Esophagus squamous epithelium (tissue), 5 donors: ENCODE data around the gene ADAMTSL2. TPM values are rescaled to one million over a fixed set of nuclear protein-coding genes. Genes with fewer than 3 reads are reported as not detected.

Source experiments
- DNase-seq: peaks from one replicate; lab custom pipeline; 2025; lab: John Stamatoyannopoulos, UW
- H3K27ac ChIP-seq, 4 donors: fragments of 200-600 bp; sonication (generic); one replicate each; pipeline ENCODE4 v1.5.1; 2016 to 2019; ENCODE audit warnings: mild to moderate bottlenecking in 1 of 4
- H3K27me3 ChIP-seq, 4 donors: fragments of 200-600 bp; sonication (generic); 1 replicate in 3 of 4; 2 replicates in 1 of 4; pipeline versions ENCODE4 v1.5.1 to v1.6.0; 2017 to 2021; ENCODE audit warnings: antibody characterized with exemption in 1 of 4
- H3K36me3 ChIP-seq, 3 donors: fragments of 200-600 bp; sonication (generic); one replicate each; pipeline ENCODE4 v1.5.1; 2016 to 2019
- H3K4me1 ChIP-seq, 3 donors: fragments of 200-600 bp; sonication (generic); one replicate each; pipeline ENCODE4 v1.5.1; 2017 to 2019
- H3K4me3 ChIP-seq, 4 donors: fragments of 200-600 bp; sonication (generic); 1 replicate in 3 of 4; 2 replicates in 1 of 4; pipeline ENCODE4 v1.5.1; 2016 to 2019; ENCODE audit warnings: mild to moderate bottlenecking in 2 of 4, moderate library complexity in 1 of 4
- H3K9me3 ChIP-seq, 3 donors: fragments of 200-600 bp; sonication (generic); one replicate each; pipeline ENCODE4 v1.5.1; 2016 to 2019
- POLR2A ChIP-seq, 4 donors: fragments of 450-650 bp; IDR thresholded peaks; one replicate each; pipeline ENCODE4 v1.6.1; 2017; ENCODE audit warnings: antibody characterized with exemption in 4 of 4, mild to moderate bottlenecking in 4 of 4, moderate library complexity in 3 of 4
- WGBS, 2 donors: methylation state at CpG; one replicate each; pipeline ENCODE4 v1.1.5; 2018; 5-methylcytosine and 5-hydroxymethylcytosine counted together
- intact Hi-C: fragments of 100-400 bp; cut with DNase I; formaldehyde crosslinking; loops from one replicate; pipeline ENCODE4 v1.15.0; 2022
- total RNA-seq, 4 donors: library from RNA; depleted of rRNA; stranded (reverse); fragments of >200 nt; gene quantifications; one replicate each; pipeline ENCODE4 v1.1.0, GENCODE V29; 2016
- TF ChIP-seq, protein P1 (sequence below), 6 experiments: fragments of 450-650 bp in 4 of 6; fragments of 200-600 bp in 2 of 6; sonication (generic) in 2 of 6; IDR thresholded peaks; one replicate each; pipeline ENCODE4 v1.5.1; 2016 to 2019; ENCODE audit warnings: antibody characterized with exemption in 6 of 6, mild to moderate bottlenecking in 4 of 6, moderate library complexity in 4 of 6
- donor health status: DM: yes; HTN: yes; CAD: no.

Gene ADAMTSL2
- total RNA-seq, 4 donors from 2014 or later: 1.1 to 2.1 (median 1.4) TPM

DNA sequence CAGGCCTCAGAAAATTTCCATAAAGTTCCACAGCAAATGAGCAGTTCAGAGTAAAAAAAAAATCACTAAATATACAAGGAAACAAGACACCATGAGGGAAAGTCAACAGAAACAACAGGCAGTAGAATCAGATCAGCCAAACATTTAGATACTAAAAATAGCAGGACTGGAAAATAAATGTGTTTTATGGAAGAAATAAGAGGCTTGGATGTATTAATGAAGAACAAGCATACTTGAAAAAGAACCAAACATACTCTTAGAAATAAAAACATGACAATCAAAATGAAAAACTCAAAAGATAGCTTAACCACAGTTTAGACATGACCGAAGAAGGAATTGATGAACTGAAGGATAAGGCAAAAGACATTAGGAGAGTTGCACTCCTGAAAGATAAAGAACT lies 32.4 kb upstream of the ADAMTSL2 start:
- Histone ChIP-seq H3K9me3 (peaks cover 0 to 22% (median 14%) of the 10 kb centered on the region in 3 donors), H3K27ac (no peak overlapping the region), H3K36me3 (no peaks in the 10 kb centered on the region), H3K4me3 (no peak overlapping the region), H3K27me3 (peaks cover 0 to 47% (median 0%) of the 10 kb centered on the region in 4 donors), H3K4me1 (peaks cover 0 to 22% (median 16%) of the 10 kb centered on the region in 3 donors)
- TF ChIP-seq, protein P1, sequence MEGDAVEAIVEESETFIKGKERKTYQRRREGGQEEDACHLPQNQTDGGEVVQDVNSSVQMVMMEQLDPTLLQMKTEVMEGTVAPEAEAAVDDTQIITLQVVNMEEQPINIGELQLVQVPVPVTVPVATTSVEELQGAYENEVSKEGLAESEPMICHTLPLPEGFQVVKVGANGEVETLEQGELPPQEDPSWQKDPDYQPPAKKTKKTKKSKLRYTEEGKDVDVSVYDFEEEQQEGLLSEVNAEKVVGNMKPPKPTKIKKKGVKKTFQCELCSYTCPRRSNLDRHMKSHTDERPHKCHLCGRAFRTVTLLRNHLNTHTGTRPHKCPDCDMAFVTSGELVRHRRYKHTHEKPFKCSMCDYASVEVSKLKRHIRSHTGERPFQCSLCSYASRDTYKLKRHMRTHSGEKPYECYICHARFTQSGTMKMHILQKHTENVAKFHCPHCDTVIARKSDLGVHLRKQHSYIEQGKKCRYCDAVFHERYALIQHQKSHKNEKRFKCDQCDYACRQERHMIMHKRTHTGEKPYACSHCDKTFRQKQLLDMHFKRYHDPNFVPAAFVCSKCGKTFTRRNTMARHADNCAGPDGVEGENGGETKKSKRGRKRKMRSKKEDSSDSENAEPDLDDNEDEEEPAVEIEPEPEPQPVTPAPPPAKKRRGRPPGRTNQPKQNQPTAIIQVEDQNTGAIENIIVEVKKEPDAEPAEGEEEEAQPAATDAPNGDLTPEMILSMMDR (IDR thresholded peaks at IDR 0.05): no peak
- no peak for DNase-seq
- 90 to 92% methylated on average over 1 of the region's 1 CpG for WGBS, 2 donors
- intact Hi-C loops: no loop called here

DNA sequence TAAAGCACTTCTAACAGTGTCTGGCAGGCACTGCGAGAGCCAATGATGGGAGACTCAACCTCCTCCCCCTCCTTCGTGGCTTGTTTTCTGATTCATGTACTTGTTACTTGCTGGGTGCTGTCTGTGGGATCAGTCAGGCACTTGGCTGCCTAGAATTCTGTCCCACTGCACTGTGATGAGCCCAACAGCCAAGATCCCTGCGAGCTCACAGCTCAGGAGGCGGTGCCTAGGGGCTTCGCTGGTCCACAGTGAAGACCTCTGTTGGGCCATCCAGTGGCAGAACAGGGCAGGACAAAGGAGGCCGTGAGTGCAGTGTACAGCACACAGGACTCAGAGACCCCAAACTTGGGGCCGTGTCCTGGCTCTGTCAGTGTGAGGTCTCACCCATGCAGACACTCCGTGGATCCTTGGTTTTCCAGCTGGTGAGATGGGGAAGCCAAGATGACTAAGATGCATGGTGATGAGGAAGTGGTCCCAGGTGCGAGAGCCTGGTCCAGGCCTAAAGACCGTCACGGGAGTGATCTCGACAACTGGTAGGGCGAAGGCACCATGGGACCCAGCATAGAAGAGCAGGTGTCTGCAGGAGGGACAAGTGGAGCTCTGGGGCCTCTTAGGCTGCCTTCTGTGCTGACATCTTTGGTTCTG lies 29.2 kb upstream of the ADAMTSL2 start:
- no peaks in the 10 kb centered on the region for H3K36me3 ChIP-seq
- H3K27ac ChIP-seq: peak overlapping the region in 2 of 4 donors; percentile 60 to 72
- H3K4me3 ChIP-seq: no peak overlapping the region
- H3K4me1 ChIP-seq: peaks cover 11 to 44% (median 31%) of the 10 kb centered on the region in 3 donors
- no peak for DNase-seq
- H3K9me3 ChIP-seq: peaks cover 0 to 22% (median 14%) of the 10 kb centered on the region in 3 donors
- TF ChIP-seq POLR2A (IDR thresholded peaks at IDR 0.05): no peak
- TF ChIP-seq, protein P1 (IDR thresholded peaks at IDR 0.05): no peak
- intact Hi-C loops: no loop called here
- 65 to 99% methylated on average over 7 to 10 of the region's 13 CpGs for WGBS, 2 donors
- H3K27me3 ChIP-seq: peaks cover 0 to 49% (median 0%) of the 10 kb centered on the region in 4 donors

DNA sequence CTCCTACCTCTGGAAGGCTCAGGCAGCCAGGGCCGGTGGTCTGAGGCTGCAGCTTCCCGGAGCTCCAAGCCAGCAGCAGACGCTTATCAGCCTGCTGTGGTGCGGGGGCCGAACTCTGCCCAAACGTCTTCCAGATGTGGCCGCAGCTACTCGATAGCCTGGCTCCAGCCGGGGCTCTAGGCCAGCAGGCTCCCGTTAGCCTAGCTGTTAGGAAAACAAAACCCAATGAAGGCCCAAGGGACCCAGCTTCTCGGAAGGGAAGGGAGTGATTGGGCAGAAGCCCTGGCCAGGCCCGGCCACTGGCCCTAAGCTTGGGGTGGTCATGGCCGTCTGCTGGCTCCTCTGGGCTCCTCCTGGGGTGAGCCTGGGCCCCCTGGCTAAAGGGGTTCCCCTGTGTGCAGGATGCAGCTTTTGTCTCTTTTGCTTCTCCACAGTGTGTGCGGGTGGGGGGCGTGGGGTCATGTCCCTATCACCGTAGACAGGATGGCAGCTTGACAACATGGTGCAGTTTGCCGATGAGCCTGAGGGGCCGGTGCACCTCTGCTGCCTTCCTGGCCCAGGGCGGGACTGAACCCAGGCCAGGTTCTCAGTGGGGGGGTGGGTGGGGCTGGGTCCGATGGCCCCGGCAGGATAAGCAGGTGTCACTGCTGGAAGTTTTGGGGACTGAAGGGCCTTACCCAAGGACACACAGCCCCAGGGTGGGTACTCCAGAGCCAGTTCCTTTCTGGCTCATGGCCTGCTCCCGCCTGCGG lies 28.4 kb upstream of the ADAMTSL2 start:
- TF ChIP-seq POLR2A (IDR thresholded peaks at IDR 0.05): no peak
- TF ChIP-seq, protein P1 (IDR thresholded peaks at IDR 0.05): no peak
- DNase-seq: no peak
- intact Hi-C loops: no loop called here
- no peak overlapping the region for H3K4me3 ChIP-seq
- no peaks in the 10 kb centered on the region for H3K36me3 ChIP-seq
- H3K9me3 ChIP-seq: peaks cover 0 to 21% (median 14%) of the 10 kb centered on the region in 3 donors
- peaks cover 11 to 45% (median 31%) of the 10 kb centered on the region in 3 donors for H3K4me1 ChIP-seq
- peak overlapping the region in 3 of 4 donors; percentile 43 to 72 (median 60) for H3K27ac ChIP-seq
- peaks cover 0 to 49% (median 0%) of the 10 kb centered on the region in 4 donors for H3K27me3 ChIP-seq
- WGBS, 2 donors: 20 to 40% methylated on average over 1 of the region's 23 CpGs

DNA sequence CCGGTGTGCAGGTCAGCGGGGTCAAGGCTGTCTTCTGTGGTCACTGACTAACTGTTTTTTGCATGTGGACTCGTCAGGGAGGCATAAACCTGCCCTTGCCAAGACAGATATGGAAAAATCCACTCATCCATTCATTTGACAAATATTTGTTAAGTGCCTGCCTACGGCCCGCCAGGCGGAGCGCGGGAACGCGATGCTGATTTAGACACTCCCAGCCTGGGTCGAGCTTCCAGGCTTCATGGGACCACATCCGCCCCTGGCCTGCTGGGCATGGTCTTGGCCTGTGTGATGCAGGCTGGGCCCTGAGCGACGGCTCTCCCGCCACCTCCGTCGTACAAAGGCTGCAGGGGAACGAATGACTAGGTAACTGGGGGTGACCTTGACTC lies 27.9 kb upstream of the ADAMTSL2 start:
- intact Hi-C loops: no loop called here
- TF ChIP-seq, protein P1 (IDR thresholded peaks at IDR 0.05): no peak
- TF ChIP-seq POLR2A (IDR thresholded peaks at IDR 0.05): no peak
- DNase-seq: no peak
- H3K27ac ChIP-seq: peak overlapping the region in 2 of 4 donors; percentile 60 to 72
- peaks cover 11 to 45% (median 31%) of the 10 kb centered on the region in 3 donors for H3K4me1 ChIP-seq
- no peak overlapping the region for H3K4me3 ChIP-seq
- WGBS, 2 donors: 43 to 44% methylated on average over 9 to 10 of the region's 18 CpGs
- peaks cover 0 to 49% (median 0%) of the 10 kb centered on the region in 4 donors for H3K27me3 ChIP-seq
- H3K36me3 ChIP-seq: no peaks in the 10 kb centered on the region
- H3K9me3 ChIP-seq: peaks cover 0 to 16% (median 11%) of the 10 kb centered on the region in 3 donors
